CD14-positive monocyte (primary cell): ENCODE results near the gene PANX2. TPM values are rescaled to one million over a fixed set of nuclear protein-coding genes. Genes with fewer than 3 reads are reported as not detected.

Experiments used
- DNase-seq, 3 donors: peaks; one replicate each; pipeline ENCODE4 v3.0.0-alpha.2; 2011 to 2022
- H2AFZ ChIP-seq: 2 replicates; pipeline ENCODE4 v1.6.0; 2012; ENCODE audit warnings: mild to moderate bottlenecking, low read depth, low read length, inconsistent platforms; ENCODE audit not compliant: insufficient read depth, poor library complexity, severe bottlenecking
- H3K27ac ChIP-seq, 2 donors: 1 replicate in 1 of 2; 2 replicates in 1 of 2; pipeline ENCODE4 v1.5.1; 2012 to 2013; ENCODE audit warnings: low read length in 2 of 2, control low read depth in 1 of 2, inconsistent platforms in 1 of 2, low read depth in 1 of 2, mild to moderate bottlenecking in 1 of 2
- H3K27me3 ChIP-seq, 2 donors: one replicate each; pipeline versions ENCODE4 v1.6.0 to v1.6.1; 2011 to 2013; ENCODE audit warnings: low read length in 2 of 2; ENCODE audit not compliant: control insufficient read depth in 2 of 2, insufficient read depth in 2 of 2
- H3K36me3 ChIP-seq, 2 donors: replicated peaks in 1 of 2; 1 replicate in 1 of 2; 2 replicates in 1 of 2; pipeline versions ENCODE4 v1.5.1 to v1.6.1; 2012 to 2013; ENCODE audit warnings: low read length in 2 of 2, control low read depth in 1 of 2, inconsistent platforms in 1 of 2, mild to moderate bottlenecking in 1 of 2; ENCODE audit not compliant: insufficient read depth in 2 of 2, control insufficient read depth in 1 of 2
- H3K4me1 ChIP-seq, 2 donors: 1 replicate in 1 of 2; 2 replicates in 1 of 2; pipeline versions ENCODE4 v1.5.1 to v1.6.1; 2012 to 2013; ENCODE audit warnings: low read length in 2 of 2, control low read depth in 1 of 2, inconsistent platforms in 1 of 2, mild to moderate bottlenecking in 1 of 2, moderate library complexity in 1 of 2; ENCODE audit not compliant: insufficient read depth in 2 of 2, control insufficient read depth in 1 of 2
- H3K4me2 ChIP-seq: replicated peaks from 2 replicates; pipeline ENCODE3; 2012; ENCODE audit warnings: low read length, moderate library complexity, mild to moderate bottlenecking; ENCODE audit not compliant: poor library complexity, severe bottlenecking; ENCODE audit errors: extremely low read depth
- H3K4me3 ChIP-seq, 3 experiments: fragments of 200-600 bp in 1 of 3; sonication (generic) in 1 of 3; replicated peaks in 1 of 3; 1 replicate in 2 of 3; 2 replicates in 1 of 3; pipeline ENCODE4 v1.5.1; 2011 to 2013; ENCODE audit warnings: low read length in 3 of 3, mild to moderate bottlenecking in 3 of 3, control low read depth in 2 of 3, low read depth in 2 of 3, inconsistent platforms in 1 of 3, moderate library complexity in 1 of 3
- H3K79me2 ChIP-seq: 2 replicates; pipeline ENCODE4 v1.6.0; 2012; ENCODE audit warnings: mild to moderate bottlenecking, control low read depth, inconsistent platforms, low read length, moderate library complexity; ENCODE audit not compliant: insufficient read depth
- H3K9ac ChIP-seq: 2 replicates; pipeline ENCODE4 v1.6.0; 2017; ENCODE audit warnings: low read length, mild to moderate bottlenecking; ENCODE audit not compliant: insufficient read depth, poor library complexity, severe bottlenecking
- H3K9me3 ChIP-seq, 2 donors: replicated peaks in 1 of 2; 1 replicate in 1 of 2; 2 replicates in 1 of 2; pipeline versions ENCODE4 v1.5.1 to v1.6.1; 2012 to 2013; ENCODE audit warnings: low read length in 2 of 2, control low read depth in 1 of 2; ENCODE audit not compliant: control insufficient read depth in 1 of 2, insufficient read depth in 1 of 2
- H4K20me1 ChIP-seq: 2 replicates; pipeline ENCODE4 v1.6.0; 2012; ENCODE audit warnings: mild to moderate bottlenecking, low read length, control low read depth, moderate library complexity; ENCODE audit not compliant: insufficient read depth
- H3K27ac Mint-ChIP-seq, 7 donors: one replicate each; pipeline ENCODE4 v1.8.0; 2020; ENCODE audit warnings: mild to moderate bottlenecking in 7 of 7, mixed read lengths in 7 of 7, moderate library complexity in 6 of 7, inconsistent platforms in 2 of 7
- H3K27me3 Mint-ChIP-seq, 3 donors: one replicate each; pipeline ENCODE4 v1.8.0; 2021 to 2022; ENCODE audit warnings: low read depth in 3 of 3, mild to moderate bottlenecking in 3 of 3, mixed read lengths in 3 of 3, moderate library complexity in 3 of 3, inconsistent platforms in 1 of 3
- H3K36me3 Mint-ChIP-seq, 2 donors: one replicate each; pipeline ENCODE4 v1.8.0; 2020; ENCODE audit warnings: mixed read lengths in 2 of 2, inconsistent platforms in 1 of 2, mild to moderate bottlenecking in 1 of 2
- H3K4me1 Mint-ChIP-seq: one replicate; pipeline ENCODE4 v1.8.0; 2020; ENCODE audit warnings: mild to moderate bottlenecking, mixed read lengths
- H3K4me3 Mint-ChIP-seq, 2 donors: one replicate each; pipeline ENCODE4 v1.8.0; 2020; ENCODE audit warnings: mild to moderate bottlenecking in 2 of 2, mixed read lengths in 2 of 2, moderate library complexity in 1 of 2
- H3K9me3 Mint-ChIP-seq, 7 donors: one replicate each; pipeline ENCODE4 v1.8.0; 2020 to 2022; ENCODE audit warnings: mixed read lengths in 7 of 7, mild to moderate bottlenecking in 6 of 7, moderate library complexity in 6 of 7, inconsistent platforms in 2 of 7
- WGBS: methylation state at CpG from one replicate; pipeline ENCODE4 v1.1.5; 2013; ENCODE audit warnings: missing lambda C conversion rate; ENCODE audit not compliant: insufficient coverage; 5-methylcytosine and 5-hydroxymethylcytosine counted together
- intact Hi-C, 2 donors: fragments of 100-400 bp; cut with micrococcal nuclease; formaldehyde crosslinking; loops; one replicate each; pipeline versions ENCODE4 v1.15.0 to v1.15.1; 2023
- polyA plus RNA-seq, 3 donors: library from polyadenylated mRNA; depleted of rRNA in 1 of 3; unstranded in 2 of 3; stranded (reverse) in 1 of 3; fragments of 300-500 nt in 2 of 3; fragments of >200 nt in 1 of 3; fragmentation: Illumina TruSeq in 2 of 3; gene quantifications; 1 replicate in 2 of 3; 2 replicates in 1 of 3; pipeline ENCODE4 v1.2.3, GENCODE V29; 2012 to 2021
- TF ChIP-seq, protein P1 (sequence below): fragments of 200-600 bp; IDR thresholded peaks from one replicate; pipeline ENCODE4 v1.8.0; 2022; ENCODE audit warnings: antibody characterized with exemption, mild to moderate bottlenecking

Gene PANX2
- polyA plus RNA-seq, 3 donors = 0.05 to 6.0 TPM; not detected in 1

DNA sequence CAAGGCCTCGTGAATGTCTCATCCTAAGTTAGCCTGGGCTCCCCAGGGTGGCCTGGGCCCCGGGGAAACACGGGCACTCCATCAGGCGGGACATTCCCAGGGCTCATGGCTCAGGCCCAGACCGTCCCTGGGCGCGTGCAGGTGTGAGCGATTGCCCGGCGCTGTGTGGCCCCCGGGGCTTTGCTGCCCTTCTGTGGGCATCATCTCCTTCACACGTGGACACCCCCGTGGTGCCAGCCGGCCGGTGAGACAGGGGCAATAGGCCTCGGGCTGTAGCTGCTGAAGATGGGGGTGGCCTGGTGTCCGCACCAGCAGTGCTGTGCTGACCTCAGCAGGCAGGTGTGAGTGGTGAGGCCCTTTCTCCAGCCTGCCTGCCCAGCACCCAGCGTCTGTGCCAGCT lies 25.7 kb downstream of the PANX2 start:
- Histone ChIP-seq H3K79me2 (peaks cover 45% of the 10 kb centered on the region), H3K27ac (peak overlapping the region in 1 of 2 donors; percentile 20), H3K9ac (no peak overlapping the region), H3K4me2 (no peak overlapping the region), H3K4me3 (no peak overlapping the region), H4K20me1 (peaks cover 19% of the 10 kb centered on the region), H3K9me3 (no peaks in the 10 kb centered on the region), H3K4me1 (peaks cover 28 to 37% of the 10 kb centered on the region in 2 donors), H3K36me3 (peaks cover 51 to 67% of the 10 kb centered on the region in 2 donors), H3K27me3 (no peaks in the 10 kb centered on the region), H2AFZ (no peak overlapping the region)
- peaks cover 0 to 3% (median 0%) of the 10 kb centered on the region in 3 donors for H3K27me3 Mint-ChIP-seq
- no peak for DNase-seq
- intact Hi-C loops = no loop called here
- no peaks in the 10 kb centered on the region for H3K9me3 Mint-ChIP-seq
- TF ChIP-seq, protein P1, sequence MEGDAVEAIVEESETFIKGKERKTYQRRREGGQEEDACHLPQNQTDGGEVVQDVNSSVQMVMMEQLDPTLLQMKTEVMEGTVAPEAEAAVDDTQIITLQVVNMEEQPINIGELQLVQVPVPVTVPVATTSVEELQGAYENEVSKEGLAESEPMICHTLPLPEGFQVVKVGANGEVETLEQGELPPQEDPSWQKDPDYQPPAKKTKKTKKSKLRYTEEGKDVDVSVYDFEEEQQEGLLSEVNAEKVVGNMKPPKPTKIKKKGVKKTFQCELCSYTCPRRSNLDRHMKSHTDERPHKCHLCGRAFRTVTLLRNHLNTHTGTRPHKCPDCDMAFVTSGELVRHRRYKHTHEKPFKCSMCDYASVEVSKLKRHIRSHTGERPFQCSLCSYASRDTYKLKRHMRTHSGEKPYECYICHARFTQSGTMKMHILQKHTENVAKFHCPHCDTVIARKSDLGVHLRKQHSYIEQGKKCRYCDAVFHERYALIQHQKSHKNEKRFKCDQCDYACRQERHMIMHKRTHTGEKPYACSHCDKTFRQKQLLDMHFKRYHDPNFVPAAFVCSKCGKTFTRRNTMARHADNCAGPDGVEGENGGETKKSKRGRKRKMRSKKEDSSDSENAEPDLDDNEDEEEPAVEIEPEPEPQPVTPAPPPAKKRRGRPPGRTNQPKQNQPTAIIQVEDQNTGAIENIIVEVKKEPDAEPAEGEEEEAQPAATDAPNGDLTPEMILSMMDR = no peak
- H3K27ac Mint-ChIP-seq = peak overlapping the region in 4 of 7 donors; percentile 25 to 77 (median 48)
- peaks cover 44 to 66% of the 10 kb centered on the region in 2 donors for H3K36me3 Mint-ChIP-seq
- 96% methylated on average over 18 of the region's 18 CpGs for WGBS
- no peak overlapping the region for H3K4me3 Mint-ChIP-seq
- H3K4me1 Mint-ChIP-seq = peaks cover 26% of the 10 kb centered on the region

DNA sequence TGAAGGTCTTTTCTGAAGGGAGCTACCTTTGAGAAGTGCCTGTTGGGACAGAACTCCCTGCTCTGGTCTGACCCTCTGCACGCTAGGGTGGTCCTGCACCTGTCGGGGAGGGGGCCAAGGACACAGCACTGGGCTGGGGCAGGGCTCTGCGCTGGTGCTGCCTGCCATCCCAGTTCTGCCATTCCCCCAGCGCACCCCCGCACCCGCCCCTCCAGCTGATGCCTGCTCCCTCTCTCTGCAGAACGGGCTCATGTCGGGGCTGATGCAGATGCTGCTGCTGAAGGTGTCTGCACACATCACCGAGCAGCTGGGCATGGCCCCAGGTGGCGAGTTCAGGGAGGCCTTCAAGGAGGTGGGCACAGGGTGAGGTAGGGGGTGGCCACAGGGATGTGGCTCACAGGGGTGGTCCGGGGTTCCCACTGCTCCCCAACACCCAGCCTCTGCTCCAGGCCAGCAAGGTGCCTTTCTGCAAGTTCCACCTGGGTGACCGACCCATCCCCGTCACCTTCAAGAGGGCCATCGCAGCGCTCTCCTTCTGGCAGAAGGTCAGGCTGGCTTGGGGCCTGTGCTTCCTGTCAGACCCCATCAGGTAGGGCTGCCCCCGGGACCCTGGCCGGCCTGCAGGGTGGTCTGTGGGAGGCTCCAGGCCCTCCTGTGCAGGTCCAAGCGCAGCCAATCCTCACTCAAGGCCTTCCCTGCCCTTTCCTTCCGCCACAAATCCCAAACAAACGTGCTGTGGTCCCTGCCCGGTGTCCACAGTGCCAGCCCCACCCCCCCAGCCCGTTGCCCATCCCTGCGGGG lies 26.7 kb downstream of the PANX2 start:
- peaks cover 51 to 67% of the 10 kb centered on the region in 2 donors for H3K36me3 ChIP-seq
- H3K9ac ChIP-seq = no peak overlapping the region
- no peaks in the 10 kb centered on the region for H3K9me3 ChIP-seq
- H3K4me3 Mint-ChIP-seq = no peak overlapping the region
- H3K27me3 Mint-ChIP-seq = peaks cover 0 to 3% (median under 1%) of the 10 kb centered on the region in 3 donors
- peaks cover 43 to 67% of the 10 kb centered on the region in 2 donors for H3K36me3 Mint-ChIP-seq
- peaks cover 28% of the 10 kb centered on the region for H4K20me1 ChIP-seq
- H3K27ac ChIP-seq = no peak overlapping the region
- no peak for DNase-seq
- H3K4me1 ChIP-seq = peaks cover 25 to 38% of the 10 kb centered on the region in 2 donors
- TF ChIP-seq, protein P1 = no peak
- WGBS = 98% methylated on average over 19 of the region's 23 CpGs
- H3K4me1 Mint-ChIP-seq = peaks cover 21% of the 10 kb centered on the region
- no peaks in the 10 kb centered on the region for H3K9me3 Mint-ChIP-seq
- peaks cover 47% of the 10 kb centered on the region for H3K79me2 ChIP-seq
- H3K27me3 ChIP-seq = no peaks in the 10 kb centered on the region
- no peak overlapping the region for H3K27ac Mint-ChIP-seq
- intact Hi-C loops = no loop called here
- H3K4me3 ChIP-seq = no peak overlapping the region
- H2AFZ ChIP-seq = no peak overlapping the region
- no peak overlapping the region for H3K4me2 ChIP-seq
